B cell (primary cell): Measurements from ENCODE around the gene GALR2. TPM values are rescaled to one million over a fixed set of nuclear protein-coding genes. Genes with fewer than 3 reads are reported as not detected.

Experiments used
- ATAC-seq: fragments of 200-7000 bp; cut with Tn5 transposase; one replicate; pipeline ENCODE4 v1.10.0; 2021; ENCODE audit warnings: low read depth, mild to moderate bottlenecking, moderate number of reproducible peaks, moderate library complexity
- CTCF ChIA-PET: fragments of 350-600 bp; sonication (Branson Sonifier 250); formaldehyde crosslinking; loops from one replicate; lab custom pipeline; 2021; ENCODE audit warnings: antibody characterized with exemption, inconsistent platforms; lab: Charles Lee
- POLR2A ChIA-PET: fragments of 350-600 bp; sonication (Branson Sonifier 250); formaldehyde crosslinking; loops from one replicate; lab custom pipeline; 2021; ENCODE audit warnings: antibody characterized with exemption; lab: Charles Lee
- DNase-seq: peaks from one replicate; pipeline ENCODE4 v3.0.0; 2013
- H2AFZ ChIP-seq: 2 replicates; pipeline ENCODE4 v1.6.1; 2012; ENCODE audit warnings: mild to moderate bottlenecking, low read depth, low read length; ENCODE audit not compliant: insufficient read depth, poor library complexity, severe bottlenecking
- H3K27ac ChIP-seq, 2 donors: 1 replicate in 1 of 2; 2 replicates in 1 of 2; pipeline ENCODE4 v1.5.1; 2012 to 2013; ENCODE audit warnings: low read length in 2 of 2, mild to moderate bottlenecking in 2 of 2, moderate library complexity in 1 of 2
- H3K27me3 ChIP-seq, 4 experiments: fragments of 200-600 bp in 1 of 4; sonication (generic) in 1 of 4; replicated peaks in 1 of 4; 1 replicate in 2 of 4; 2 replicates in 2 of 4; pipeline versions ENCODE4 v1.6.1 to v1.7.0; 2013 to 2016; ENCODE audit warnings: low read length in 3 of 4, mild to moderate bottlenecking in 2 of 4, mixed read lengths in 1 of 4, moderate library complexity in 1 of 4; ENCODE audit not compliant: insufficient read depth in 4 of 4, control insufficient read depth in 3 of 4; ENCODE audit errors: control extremely low read depth in 1 of 4
- H3K36me3 ChIP-seq, 2 experiments: replicated peaks in 1 of 2; 1 replicate in 1 of 2; 2 replicates in 1 of 2; pipeline versions ENCODE4 v1.6.1 to v1.7.1; 2013; ENCODE audit warnings: low read length in 1 of 2; ENCODE audit not compliant: insufficient read depth in 2 of 2, control insufficient read depth in 1 of 2; ENCODE audit errors: control extremely low read depth in 1 of 2, extremely low read depth in 1 of 2
- H3K4me1 ChIP-seq, 2 donors: fragments of 200-600 bp in 1 of 2; sonication (generic) in 1 of 2; 1 replicate in 1 of 2; 2 replicates in 1 of 2; pipeline versions ENCODE4 v1.5.1 to v1.6.1; 2013 to 2017; ENCODE audit warnings: low read length in 2 of 2; ENCODE audit not compliant: control insufficient read depth in 2 of 2, insufficient read depth in 2 of 2
- H3K4me2 ChIP-seq: replicated peaks from 2 replicates; pipeline ENCODE3; 2012; ENCODE audit warnings: mild to moderate bottlenecking, low read depth, low read length; ENCODE audit not compliant: poor library complexity, severe bottlenecking
- H3K4me3 ChIP-seq, 5 experiments: fragments of 200-600 bp in 1 of 5; sonication (generic) in 1 of 5; 1 replicate in 3 of 5; 2 replicates in 2 of 5; pipeline versions ENCODE4 v1.5.1 to v1.7.0; 2011 to 2016; ENCODE audit warnings: low read length in 4 of 5, mild to moderate bottlenecking in 4 of 5, low read depth in 2 of 5, control low read depth in 1 of 5, moderate library complexity in 1 of 5; ENCODE audit not compliant: insufficient read depth in 1 of 5; ENCODE audit errors: control extremely low read depth in 1 of 5, extremely low read depth in 1 of 5
- H3K79me2 ChIP-seq: fragments of 200-600 bp; sonication (generic); one replicate; pipeline ENCODE4 v1.6.0; 2016; ENCODE audit warnings: low read length; ENCODE audit not compliant: control insufficient read depth, insufficient read depth
- H3K9ac ChIP-seq: fragments of 200-600 bp; sonication (generic); 2 replicates; pipeline ENCODE4 v1.6.1; 2017; ENCODE audit warnings: mild to moderate bottlenecking, low read length, moderate library complexity
- H3K9me3 ChIP-seq, 3 donors: one replicate each; pipeline versions ENCODE4 v1.6.1 to v1.7.1; 2013; ENCODE audit warnings: low read length in 2 of 3; ENCODE audit not compliant: control insufficient read depth in 2 of 3, insufficient read depth in 1 of 3; ENCODE audit errors: control extremely low read depth in 1 of 3
- H4K20me1 ChIP-seq: 2 replicates; pipeline ENCODE4 v1.6.0; 2012; ENCODE audit warnings: mild to moderate bottlenecking, low read length; ENCODE audit not compliant: insufficient read depth, control insufficient read depth, poor library complexity, severe bottlenecking
- H3K27ac Mint-ChIP-seq: one replicate; pipeline ENCODE4 v1.8.0; 2021; ENCODE audit warnings: mixed read lengths
- H3K27me3 Mint-ChIP-seq: one replicate; pipeline ENCODE4 v1.8.0; 2021; ENCODE audit warnings: mixed read lengths
- H3K4me1 Mint-ChIP-seq: one replicate; pipeline ENCODE4 v1.8.0; 2021; ENCODE audit warnings: mixed read lengths
- H3K4me3 Mint-ChIP-seq: one replicate; pipeline ENCODE4 v1.8.0; 2021; ENCODE audit warnings: mixed read lengths
- H3K9me3 Mint-ChIP-seq: one replicate; pipeline ENCODE4 v1.8.0; 2022; ENCODE audit warnings: mixed read lengths; ENCODE audit not compliant: insufficient read depth
- CTCF ChIP-seq: fragments of 200-600 bp; IDR thresholded peaks from one replicate; pipeline ENCODE4 v1.8.0; 2022; ENCODE audit warnings: antibody characterized with exemption, mild to moderate bottlenecking
- EZH2 ChIP-seq: IDR thresholded peaks from 2 replicates; pipeline ENCODE4 v1.6.1; 2012; ENCODE audit warnings: borderline replicate concordance, low read depth, mild to moderate bottlenecking, moderate library complexity, low read length; ENCODE audit not compliant: insufficient read depth, poor library complexity, severe bottlenecking
- WGBS: methylation state at CpG from one replicate; pipeline ENCODE4 v1.1.5; 2013; ENCODE audit warnings: missing lambda C conversion rate; ENCODE audit not compliant: insufficient coverage; 5-methylcytosine and 5-hydroxymethylcytosine counted together
- intact Hi-C: fragments of 100-400 bp; cut with micrococcal nuclease; formaldehyde crosslinking; loops from one replicate; pipeline ENCODE4 v1.10.0; 2022
- polyA plus RNA-seq: library from polyadenylated mRNA; depleted of rRNA; stranded (reverse); fragments of >200 nt; gene quantifications from 2 replicates; pipeline ENCODE4 v1.2.3, GENCODE V29; 2012
- total RNA-seq, 2 donors: library from RNA; stranded (reverse); fragments of 120-200 nt in 1 of 2; gene quantifications; 1 replicate in 1 of 2; 2 replicates in 1 of 2; pipeline versions ENCODE4 v1.2.3 to v1.2.4, GENCODE V29; 2013 to 2022

GALR2 gene
- total and polyA plus RNA-seq, 2 donors (not counting 1 experiment from before 2014, with no cell fraction given), result 0.42 to 1.2 TPM

GRCh38 chr17:76123749-76124581 is 49.4 kb downstream of the GALR2 start:
- H3K27ac Mint-ChIP-seq, result no peak overlapping the region
- ChIA-PET CTCF (interaction anchor here (0.6 to 16.8 kb wide), 11 partner anchors 16 to 178 kb away, joined by 3 to 435 read pairs (median 3); partner anchors contain the start of gene FOXJ1), POLR2A (interaction anchor here (1.8 kb wide), 1 partner anchor 150 kb away, joined by 5 read pairs; no protein-coding TSS in a partner anchor)
- Histone ChIP-seq H3K4me1 (peaks cover 18 to 21% of the 10 kb centered on the region in 2 donors), H3K9ac (no peak overlapping the region), H3K9me3 (no peaks in the 10 kb centered on the region), H2AFZ (no peak overlapping the region), H3K4me3 (no peak overlapping the region), H3K79me2 (no peaks in the 10 kb centered on the region), H3K4me2 (no peak overlapping the region), H3K36me3 (no peaks in the 10 kb centered on the region), H4K20me1 (no peaks in the 10 kb centered on the region), H3K27me3 (peaks cover 0 to 6% (median 0%) of the 10 kb centered on the region in 4 experiments), H3K27ac (no peak overlapping the region)
- ATAC-seq (no peak), DNase-seq (peak; percentile 24)
- no peak for TF ChIP-seq CTCF
- TF ChIP-seq EZH2, result no peak
- peaks cover 2% of the 10 kb centered on the region for H3K27me3 Mint-ChIP-seq
- peaks cover 16% of the 10 kb centered on the region for H3K4me1 Mint-ChIP-seq
- intact Hi-C loops, result no loop called here
- H3K4me3 Mint-ChIP-seq, result no peak overlapping the region
- H3K9me3 Mint-ChIP-seq, result no peaks in the 10 kb centered on the region
- WGBS, result 75% methylated on average over 9 of the region's 9 CpGs
